Measurements from ENCODE around the gene FBXW7. TPM values are rescaled to one million over a fixed set of nuclear protein-coding genes. Genes with fewer than 3 reads are reported as not detected.

FBXW7 gene
- total RNA-seq, 1 experiment from 2014 or later, result 33.5 TPM

DNA sequence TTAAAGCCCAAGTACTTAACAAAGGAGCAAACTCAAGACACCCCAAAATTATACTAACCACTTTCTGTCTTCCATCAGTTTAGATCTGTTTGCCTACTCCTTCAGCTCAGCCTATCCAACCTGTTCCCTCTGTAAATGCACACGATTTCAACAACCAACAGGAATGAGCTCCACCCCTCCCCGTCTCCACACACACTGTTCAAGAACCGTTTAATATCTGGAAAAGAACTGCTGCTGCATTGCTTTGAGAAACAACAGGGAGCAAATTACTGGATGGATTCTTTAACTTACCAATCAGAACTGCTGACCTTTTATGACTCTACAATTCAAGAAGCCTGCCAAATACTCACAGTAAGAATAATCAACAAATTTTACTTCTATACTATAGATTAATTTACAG is 87.0 kb downstream of the FBXW7 start:
- Histone ChIP-seq H3K27me3 (replicated peaks; ENCODE audit: insufficient read depth, low read depth, low read length, poor library complexity) (no peaks in the 10 kb centered on the region), H3K4me1 (ENCODE audit: insufficient read depth, low read length, poor library complexity, severe bottlenecking) (peaks cover 4% of the 10 kb centered on the region), H3K9me3 (ENCODE audit: low read depth, low read length, poor library complexity, severe bottlenecking) (no peaks in the 10 kb centered on the region), H3K27ac (ENCODE audit: low read depth, low read length, poor library complexity, severe bottlenecking) (no peak overlapping the region), H3K4me3 (ENCODE audit: low read depth, low read length, poor library complexity, severe bottlenecking) (no peak overlapping the region), H3K36me3 (ENCODE audit: insufficient read depth, low read length, poor library complexity, severe bottlenecking) (no peaks in the 10 kb centered on the region)
- peak; percentile 7 for DNase-seq (ENCODE audit: low spot score)
- no TSS peak for BruUV-seq (replicated peaks)
- TF ChIP-seq CTCF (conservative IDR thresholded peaks at IDR 0.05; ENCODE audit: low read depth, low read length) (no peak), EZH2 (IDR thresholded peaks at IDR 0.05; ENCODE audit: borderline replicate concordance, low read depth, low read length, poor library complexity, severe bottlenecking) (no peak)
- intact Hi-C loops (cut with micrococcal nuclease; ENCODE audit: unreplicated experiment), result no loop called here
- CTCF ChIA-PET, result no interaction called here
- POLR2A ChIA-PET (ENCODE audit: low non-redundant PET), result no interaction called here

GRCh38 chr4:152448038-152448707 is 87.7 kb downstream of the FBXW7 start:
- H3K27ac ChIP-seq (ENCODE audit: low read depth, low read length, poor library complexity, severe bottlenecking), result no peak overlapping the region
- intact Hi-C loops (cut with micrococcal nuclease; ENCODE audit: unreplicated experiment), result no loop called here
- no TSS peak for BruUV-seq (replicated peaks)
- ChIA-PET POLR2A (ENCODE audit: low non-redundant PET) (no interaction called here), CTCF (no interaction called here)
- H3K27me3 ChIP-seq (replicated peaks; ENCODE audit: insufficient read depth, low read depth, low read length, poor library complexity), result no peaks in the 10 kb centered on the region
- peaks cover 4% of the 10 kb centered on the region for H3K4me1 ChIP-seq (ENCODE audit: insufficient read depth, low read length, poor library complexity, severe bottlenecking)
- no peaks in the 10 kb centered on the region for H3K9me3 ChIP-seq (ENCODE audit: low read depth, low read length, poor library complexity, severe bottlenecking)
- TF ChIP-seq CTCF (conservative IDR thresholded peaks at IDR 0.05; ENCODE audit: low read depth, low read length), result no peak
- TF ChIP-seq EZH2 (IDR thresholded peaks at IDR 0.05; ENCODE audit: borderline replicate concordance, low read depth, low read length, poor library complexity, severe bottlenecking), result no peak
- no peak overlapping the region for H3K4me3 ChIP-seq (ENCODE audit: low read depth, low read length, poor library complexity, severe bottlenecking)
- no peaks in the 10 kb centered on the region for H3K36me3 ChIP-seq (ENCODE audit: insufficient read depth, low read length, poor library complexity, severe bottlenecking)
- no peak for DNase-seq (ENCODE audit: low spot score)

DNA sequence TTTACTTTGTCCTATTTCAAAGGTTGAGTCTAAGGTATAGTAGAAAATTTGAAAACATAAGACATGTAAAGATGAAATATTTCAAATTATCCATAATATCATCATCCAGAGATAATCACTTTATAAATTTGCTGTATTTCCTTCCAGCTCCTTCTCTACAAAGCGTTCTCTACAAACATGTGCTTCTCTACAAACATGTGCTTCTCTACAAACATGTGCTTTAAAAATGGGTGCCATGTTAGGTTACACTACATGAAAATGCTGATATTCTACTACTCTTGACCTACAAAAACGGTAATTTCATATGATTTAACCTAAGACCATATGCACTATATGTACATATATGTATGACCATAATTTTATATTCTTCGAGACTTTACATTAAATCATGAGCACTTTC is 92.0 kb downstream of the FBXW7 start:
- no peaks in the 10 kb centered on the region for H3K4me1 ChIP-seq (ENCODE audit: insufficient read depth, low read length, poor library complexity, severe bottlenecking)
- BruUV-seq (replicated peaks), result no TSS peak
- H3K27me3 ChIP-seq (replicated peaks; ENCODE audit: insufficient read depth, low read depth, low read length, poor library complexity), result no peaks in the 10 kb centered on the region
- no peak overlapping the region for H3K4me3 ChIP-seq (ENCODE audit: low read depth, low read length, poor library complexity, severe bottlenecking)
- intact Hi-C loops (cut with micrococcal nuclease; ENCODE audit: unreplicated experiment), result no loop called here
- H3K9me3 ChIP-seq (ENCODE audit: low read depth, low read length, poor library complexity, severe bottlenecking), result no peaks in the 10 kb centered on the region
- H3K27ac ChIP-seq (ENCODE audit: low read depth, low read length, poor library complexity, severe bottlenecking), result no peak overlapping the region
- H3K36me3 ChIP-seq (ENCODE audit: insufficient read depth, low read length, poor library complexity, severe bottlenecking), result no peaks in the 10 kb centered on the region
- CTCF ChIA-PET, result no interaction called here
- POLR2A ChIA-PET (ENCODE audit: low non-redundant PET), result no interaction called here
- TF ChIP-seq EZH2 (IDR thresholded peaks at IDR 0.05; ENCODE audit: borderline replicate concordance, low read depth, low read length, poor library complexity, severe bottlenecking), result no peak
- TF ChIP-seq CTCF (conservative IDR thresholded peaks at IDR 0.05; ENCODE audit: low read depth, low read length), result no peak
- no peak for DNase-seq (ENCODE audit: low spot score)
